NCI-H524 treated with DMSO at 0.1 percent for 48 hours (cell line): ENCODE measurements around the gene ZBED2.
"Not testable (repeated sequence)": the region's sequence is repeated elsewhere in the genome, so short reads cannot be mapped to it uniquely, and the experiment has no call there.

Experiments
- DNase-seq: peaks from one replicate; lab custom pipeline; 2025; lab: John Stamatoyannopoulos, UW

The ZBED2 gene

GRCh38 chr3:111595232-111595631, at the start of gene ZBED2:
TSS of gene ZBED2 (minus strand) at chr3:111595346. CDS start at chr3:111594201, 1,145 bp downstream.
- DNase-seq = no peak

- DNase-seq = no peak
These were observed 44.2 kb upstream of the ZBED2 start for GRCh38 chr3:111639316-111639715.

- no peak for DNase-seq
These were observed 41.3 kb upstream of the ZBED2 start for GRCh38 chr3:111636366-111636885.

GRCh38 chr3:111635403-111635802, 40.3 kb upstream of the ZBED2 start:
- DNase-seq = no peak

GRCh38 chr3:111630638-111631037, 35.5 kb upstream of the ZBED2 start:
- DNase-seq = not testable (repeated sequence)

- DNase-seq = not testable (repeated sequence)
These were observed 33.9 kb upstream of the ZBED2 start for GRCh38 chr3:111629018-111629417.

- DNase-seq = no peak
These were observed 31.9 kb upstream of the ZBED2 start for GRCh38 chr3:111627092-111627491.

GRCh38 chr3:111621535-111621934, 26.4 kb upstream of the ZBED2 start:
- DNase-seq = peak; percentile 24

GRCh38 chr3:111619833-111620232, 24.7 kb upstream of the ZBED2 start:
- DNase-seq = no peak

- no peak for DNase-seq
These were observed 23.8 kb upstream of the ZBED2 start for GRCh38 chr3:111618945-111619344.

- DNase-seq = no peak
These were observed 22.9 kb upstream of the ZBED2 start for GRCh38 chr3:111617912-111618601.

- DNase-seq = no peak
These were observed 22.3 kb upstream of the ZBED2 start for GRCh38 chr3:111617406-111617805.

- DNase-seq = no peak
These were observed 21.4 kb upstream of the ZBED2 start for GRCh38 chr3:111616417-111617105.

- no peak for DNase-seq
These were observed 20.7 kb upstream of the ZBED2 start for GRCh38 chr3:111615880-111616279.

- DNase-seq = no peak
These were observed 18.1 kb upstream of the ZBED2 start for GRCh38 chr3:111613294-111613693.

GRCh38 chr3:111610612-111611054, 15.5 kb upstream of the ZBED2 start:
- no peak for DNase-seq

GRCh38 chr3:111610189-111610588, 15.0 kb upstream of the ZBED2 start:
- no peak for DNase-seq

GRCh38 chr3:111609700-111610099, 14.6 kb upstream of the ZBED2 start:
- DNase-seq = no peak

GRCh38 chr3:111608383-111608782, 13.2 kb upstream of the ZBED2 start:
- DNase-seq = no peak

- no peak for DNase-seq
These were observed 12.2 kb upstream of the ZBED2 start for GRCh38 chr3:111607240-111607920.

- DNase-seq = no peak
These were observed 10.3 kb upstream of the ZBED2 start for GRCh38 chr3:111605493-111605892.

- DNase-seq = no peak
These were observed 9.9 kb upstream of the ZBED2 start for GRCh38 chr3:111605018-111605417.

GRCh38 chr3:111604119-111604518, 9.0 kb upstream of the ZBED2 start:
- no peak for DNase-seq
